Hematopoietic multipotent progenitor cell treated with erythropoietin and hydrocortisone succinate and interleukin-3 and kit ligand, for 17 days (in vitro differentiated cells): ENCODE measurements around the gene SMIM1.

Experiments
- DNase-seq: peaks from one replicate; pipeline ENCODE4 v3.0.0-alpha.2; 2015; ENCODE audit warnings: low spot score

SMIM1 gene, protein sequence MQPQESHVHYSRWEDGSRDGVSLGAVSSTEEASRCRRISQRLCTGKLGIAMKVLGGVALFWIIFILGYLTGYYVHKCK

GRCh38 chr1:3772715-3773571 lies at the start of gene SMIM1:
TSS of gene SMIM1 (plus strand) at chr1:3772749. CDS start at chr1:3775374, 2,625 bp downstream.
- DNase-seq = peak; percentile 51

DNA sequence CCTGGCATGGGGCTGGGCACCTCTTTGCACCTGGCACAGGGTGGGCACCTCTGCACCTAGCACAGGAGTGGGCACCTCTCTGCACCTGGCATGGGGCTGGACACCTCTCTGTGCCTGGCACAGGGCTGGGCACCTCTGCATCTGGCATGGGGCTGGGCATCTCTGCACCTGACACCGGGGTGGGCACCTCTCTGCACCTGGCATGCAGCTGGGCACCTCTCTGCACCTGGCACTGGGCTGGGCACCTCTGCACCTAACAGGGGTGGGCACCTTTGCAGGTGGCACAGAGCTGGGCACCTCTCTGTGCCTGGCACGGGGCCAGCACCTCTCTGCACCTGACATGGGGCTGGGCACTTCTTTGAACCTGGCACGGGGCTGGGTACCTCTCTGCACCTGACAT lies 49.7 kb upstream of the SMIM1 start:
- no peak for DNase-seq

DNA sequence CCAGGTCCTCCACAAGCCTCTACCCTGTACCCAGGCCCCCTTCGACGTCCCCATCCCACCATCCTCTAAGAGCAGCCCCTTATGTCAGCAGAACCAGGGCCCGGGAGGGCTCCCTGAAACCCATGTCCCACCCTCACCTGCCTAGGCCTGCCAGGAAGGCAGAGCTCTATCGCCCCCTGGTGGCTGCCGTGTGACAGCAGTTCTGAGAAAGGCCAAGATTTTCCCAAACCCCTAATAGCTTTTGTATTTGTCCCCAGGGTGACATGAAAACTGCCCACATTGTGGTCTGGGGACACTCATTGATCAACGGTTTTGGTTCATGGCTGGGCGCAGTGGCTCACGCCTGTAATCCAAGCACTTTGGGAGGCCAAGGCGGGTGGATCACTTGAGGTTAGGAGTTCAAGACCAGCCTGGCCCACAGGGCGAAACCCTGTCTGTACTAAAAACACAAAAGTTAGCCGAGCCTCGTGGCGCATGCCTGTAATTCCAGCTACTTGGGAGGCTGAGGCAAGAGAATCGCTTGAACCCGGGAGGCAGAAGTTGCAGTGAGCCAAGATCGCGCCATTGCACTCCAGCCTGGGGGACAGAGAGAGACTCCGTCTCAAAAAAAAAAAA lies 48.0 kb upstream of the SMIM1 start:
- peak; percentile 78 for DNase-seq

DNA sequence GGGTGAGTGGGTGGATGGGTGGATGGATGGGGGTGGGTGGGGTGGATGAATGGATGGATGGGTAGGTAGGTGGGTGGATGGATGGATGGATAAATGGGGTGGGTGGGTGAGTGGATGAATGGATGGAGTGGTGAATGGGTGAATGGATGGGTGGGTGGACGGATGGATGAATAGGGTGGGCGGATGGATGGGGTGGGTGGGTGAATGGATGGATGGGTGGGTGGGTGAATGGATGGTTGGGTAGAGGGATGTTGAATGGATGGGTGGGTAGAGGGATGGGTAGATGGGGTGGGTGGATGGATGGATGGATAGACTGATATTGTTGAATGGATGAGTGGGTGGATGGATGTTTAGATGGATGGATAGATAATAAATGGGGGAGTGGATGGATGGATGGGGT lies 47.2 kb upstream of the SMIM1 start:
- no peak for DNase-seq

DNA sequence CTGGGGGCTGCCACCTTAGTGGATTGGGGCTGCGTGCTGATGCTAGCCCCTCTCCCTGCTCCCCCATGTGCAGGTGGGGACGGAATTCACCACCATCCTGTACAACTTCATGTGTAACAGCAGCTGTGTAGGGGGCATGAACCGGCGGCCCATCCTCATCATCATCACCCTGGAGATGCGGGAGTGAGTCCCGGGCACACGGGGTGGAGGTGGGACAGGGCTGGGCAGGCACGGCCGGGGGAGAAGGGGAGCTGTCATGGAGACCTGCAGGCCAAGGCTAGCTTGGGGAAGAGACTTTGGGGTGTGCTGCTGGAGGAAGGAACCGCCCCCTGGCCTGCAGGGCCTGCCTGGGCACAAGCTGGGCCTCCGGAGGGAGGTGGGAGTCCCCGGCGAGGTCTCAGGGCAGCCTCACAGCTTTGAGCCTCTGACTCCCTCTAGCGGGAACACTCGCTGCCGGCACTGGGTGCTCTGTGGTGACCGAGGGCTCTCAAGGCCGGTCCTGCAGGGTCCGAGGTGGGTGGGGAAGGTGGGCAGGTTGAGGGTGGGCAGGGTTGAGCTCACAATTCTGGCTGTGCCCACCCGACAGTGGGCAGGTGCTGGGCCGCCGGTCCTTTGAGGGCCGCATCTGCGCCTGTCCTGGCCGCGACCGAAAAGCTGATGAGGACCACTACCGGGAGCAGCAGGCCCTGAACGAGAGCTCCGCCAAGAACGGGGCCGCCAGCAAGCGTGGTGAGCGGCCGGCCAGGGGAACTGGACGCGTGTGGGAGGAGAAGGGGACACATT lies 45.3 kb upstream of the SMIM1 start:
- DNase-seq = no peak

DNA sequence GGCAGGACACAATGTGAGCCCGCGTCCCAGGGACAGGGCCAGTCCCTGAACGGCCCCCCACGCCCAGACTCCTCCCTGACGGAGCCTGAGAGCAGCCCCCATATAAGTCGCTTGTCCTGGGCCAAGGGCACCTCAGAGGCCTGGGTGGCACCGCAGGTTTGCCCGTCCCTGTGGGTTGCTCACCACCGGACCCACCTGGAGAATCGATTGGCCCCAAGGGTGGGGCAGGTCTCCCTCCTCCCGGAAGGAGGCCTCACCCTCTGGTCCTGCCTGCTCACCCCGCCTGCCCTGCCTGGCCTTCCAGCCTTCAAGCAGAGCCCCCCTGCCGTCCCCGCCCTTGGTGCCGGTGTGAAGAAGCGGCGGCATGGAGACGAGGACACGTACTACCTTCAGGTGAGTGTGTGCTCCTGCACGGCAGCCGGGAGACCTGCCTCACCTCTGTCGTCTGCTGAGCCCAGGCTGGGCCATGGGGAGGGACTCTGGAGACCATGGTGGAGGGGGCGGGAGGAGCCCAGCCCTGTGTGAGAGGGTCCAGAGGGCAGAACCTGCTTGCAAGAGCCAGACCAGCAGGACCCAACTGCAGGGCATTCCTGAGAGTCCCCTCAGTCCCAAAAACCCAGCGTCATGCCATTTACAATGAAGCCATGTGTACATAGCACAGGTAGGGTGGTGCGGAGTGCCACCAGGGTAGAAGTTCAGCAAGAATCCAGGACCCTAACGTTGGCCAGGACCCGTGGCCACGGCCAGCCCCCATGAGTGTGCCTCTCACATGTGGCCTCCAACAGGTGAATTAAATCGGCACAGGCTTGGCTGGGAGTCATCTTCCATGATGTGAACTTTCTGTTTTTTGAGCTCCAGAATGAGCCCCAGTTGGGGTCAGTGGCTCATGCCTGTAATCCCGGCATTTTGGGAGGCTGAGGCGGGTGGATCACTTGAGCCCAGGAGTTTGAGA lies 44.4 kb upstream of the SMIM1 start:
- DNase-seq = no peak

DNA sequence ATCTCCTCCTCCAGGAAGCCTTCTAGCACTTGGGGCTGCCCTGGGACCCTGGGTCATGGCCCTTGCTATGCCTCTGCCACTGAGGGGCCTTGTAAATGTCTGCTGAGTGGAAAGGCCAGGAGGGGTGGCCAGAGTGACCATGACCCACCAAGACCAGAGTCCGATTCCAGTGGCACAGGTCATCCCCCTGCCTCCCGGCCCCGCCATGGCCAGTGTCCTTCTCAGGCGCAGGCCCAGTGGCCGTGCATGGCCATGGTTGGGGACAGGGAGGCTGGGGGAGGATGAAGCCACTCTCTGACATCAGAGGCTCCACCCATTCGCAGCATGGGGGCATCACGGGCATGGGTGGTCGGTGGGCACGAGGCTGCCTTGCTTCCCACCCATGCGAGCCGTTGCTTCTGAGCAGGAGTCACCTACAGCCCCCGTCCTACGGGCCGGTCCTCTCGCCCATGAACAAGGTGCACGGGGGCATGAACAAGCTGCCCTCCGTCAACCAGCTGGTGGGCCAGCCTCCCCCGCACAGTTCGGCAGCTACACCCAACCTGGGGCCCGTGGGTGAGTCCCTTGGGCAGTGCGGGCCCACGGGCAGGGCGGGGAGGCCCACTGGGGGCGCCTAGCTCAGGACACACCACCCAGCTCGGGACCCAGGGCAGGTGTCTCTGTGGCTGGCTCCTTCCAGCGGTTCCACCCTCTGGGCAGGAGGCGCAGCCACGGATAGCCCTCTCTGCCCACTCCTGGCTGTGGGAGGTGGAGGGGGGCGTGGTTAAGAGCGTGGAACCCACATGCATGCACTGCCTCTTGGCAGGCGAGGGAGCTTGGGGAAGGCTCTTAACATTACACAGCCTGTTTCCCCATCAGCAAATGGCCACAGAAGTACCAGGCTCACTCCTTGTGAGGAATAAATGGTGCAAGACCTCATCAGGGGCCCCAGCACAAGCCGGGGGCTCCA lies 42.7 kb upstream of the SMIM1 start:
- no peak for DNase-seq

GRCh38 chr1:3730543-3731247 lies 41.9 kb upstream of the SMIM1 start:
- DNase-seq = no peak

DNA sequence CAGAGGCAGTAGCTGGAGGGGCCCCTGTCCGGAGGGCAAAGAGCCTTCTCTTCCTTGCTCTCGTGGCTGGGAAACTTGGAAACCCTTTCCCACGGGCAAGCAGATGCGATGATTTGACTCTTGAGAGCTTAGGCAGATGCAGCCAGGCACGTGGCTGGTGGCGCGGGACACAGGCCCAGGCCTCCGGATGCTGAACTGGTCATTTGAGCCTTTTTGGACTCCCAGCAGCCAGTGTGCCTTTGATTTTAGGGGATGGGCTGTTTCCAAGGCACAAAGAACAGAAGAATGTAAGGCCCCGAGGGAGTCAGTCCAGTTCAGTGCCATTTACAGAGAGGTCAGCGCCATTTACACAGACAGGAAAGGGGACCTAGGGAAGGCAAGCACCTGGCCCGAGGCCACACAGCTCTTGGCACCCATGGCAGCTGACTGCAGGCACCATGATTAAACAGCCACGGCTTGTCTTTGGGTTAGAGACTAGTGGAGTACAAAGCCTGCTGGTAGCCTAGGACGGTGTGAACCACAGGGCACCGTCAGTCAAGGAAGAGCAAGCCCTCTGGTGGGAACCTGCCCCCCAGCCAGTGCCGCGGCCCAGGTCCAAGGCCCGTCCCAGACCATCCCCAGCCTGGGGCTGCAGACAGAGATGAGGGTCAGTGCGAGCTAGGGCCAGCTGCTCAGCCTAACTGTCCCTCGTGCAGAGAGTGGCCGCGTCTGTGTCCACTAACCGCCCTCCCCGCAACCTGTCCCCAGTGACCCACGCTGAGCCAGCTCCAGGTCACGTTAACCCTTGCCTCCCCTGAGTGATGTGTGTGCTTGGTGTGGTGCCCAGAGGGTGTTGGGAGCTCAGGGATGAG lies 40.7 kb upstream of the SMIM1 start:
- no peak for DNase-seq

DNA sequence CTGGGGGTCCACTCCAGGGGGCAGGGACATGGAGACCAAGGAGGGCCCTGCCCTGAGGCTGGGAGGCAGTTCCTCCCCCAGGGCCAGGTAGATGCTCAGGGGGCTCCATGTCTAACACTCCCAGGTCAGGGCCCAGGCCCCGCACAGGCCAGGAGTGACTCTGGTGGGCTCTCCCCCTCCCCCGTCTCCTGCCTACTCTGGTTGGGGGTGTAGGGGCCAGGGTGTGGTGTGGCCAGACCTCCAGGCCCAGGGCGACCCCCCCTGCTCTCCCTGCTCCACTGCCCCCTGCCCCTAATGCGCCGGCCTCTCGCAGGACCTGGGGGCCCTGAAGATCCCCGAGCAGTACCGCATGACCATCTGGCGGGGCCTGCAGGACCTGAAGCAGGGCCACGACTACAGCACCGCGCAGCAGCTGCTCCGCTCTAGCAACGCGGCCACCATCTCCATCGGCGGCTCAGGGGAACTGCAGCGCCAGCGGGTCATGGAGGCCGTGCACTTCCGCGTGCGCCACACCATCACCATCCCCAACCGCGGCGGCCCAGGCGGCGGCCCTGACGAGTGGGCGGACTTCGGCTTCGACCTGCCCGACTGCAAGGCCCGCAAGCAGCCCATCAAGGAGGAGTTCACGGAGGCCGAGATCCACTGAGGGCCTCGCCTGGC lies 40.0 kb upstream of the SMIM1 start:
- DNase-seq = no peak

GRCh38 chr1:3733094-3733882 lies 39.3 kb upstream of the SMIM1 start:
- no peak for DNase-seq

DNA sequence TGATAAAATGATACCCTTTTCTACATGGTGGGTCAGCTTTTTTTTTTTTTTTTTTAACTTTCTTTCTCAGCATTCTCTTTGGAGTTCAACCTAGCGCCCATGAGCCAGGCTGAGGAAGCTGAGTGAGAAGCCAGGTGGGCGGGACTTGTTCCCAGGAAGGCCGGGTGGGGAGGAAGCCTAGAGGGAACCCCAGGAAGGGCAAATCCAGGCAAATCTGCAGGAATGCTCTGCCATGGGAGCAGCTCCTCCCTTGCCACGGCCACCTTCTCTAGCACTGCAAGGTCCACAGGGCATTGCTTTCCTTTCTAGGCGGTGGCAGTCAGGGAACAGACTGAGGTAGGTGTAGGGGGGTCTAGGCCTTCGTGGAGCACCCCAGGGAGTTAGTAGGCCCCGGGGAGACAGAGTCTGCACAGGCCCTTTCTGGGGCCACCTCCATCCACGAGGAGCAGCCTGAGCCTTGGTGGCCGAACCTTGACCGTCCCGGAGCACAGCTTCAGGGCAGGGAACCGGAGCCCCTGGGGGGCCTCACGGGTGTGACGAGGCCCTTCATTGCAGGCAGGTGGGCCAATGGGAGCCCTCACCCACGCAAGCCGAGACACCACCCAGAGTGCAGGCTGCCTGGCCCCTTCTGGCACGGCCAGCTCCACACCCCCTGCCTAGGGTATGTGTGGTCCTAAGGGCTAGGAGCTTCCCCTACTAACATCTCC lies 38.5 kb upstream of the SMIM1 start:
- DNase-seq = no peak

DNA sequence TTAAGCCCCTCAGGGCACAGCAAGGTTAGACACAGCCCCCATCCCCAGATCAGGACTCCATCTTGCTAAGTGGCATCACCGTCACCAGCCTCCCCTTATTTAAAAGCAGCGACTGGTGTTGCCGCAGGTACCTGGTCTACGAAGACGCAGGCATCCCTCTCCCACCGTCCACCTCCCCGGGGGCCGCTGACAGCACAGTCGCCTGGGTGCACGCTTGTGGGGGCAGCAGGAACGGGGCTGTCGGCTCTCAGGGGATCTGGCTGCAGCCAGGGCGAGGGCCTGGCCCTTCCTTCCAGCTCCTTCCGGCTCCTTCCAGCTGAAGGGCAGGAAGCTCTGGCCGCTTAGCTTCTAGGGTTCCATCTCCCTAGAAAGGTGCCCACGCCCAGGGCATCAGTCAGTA lies 37.9 kb upstream of the SMIM1 start:
- no peak for DNase-seq

DNA sequence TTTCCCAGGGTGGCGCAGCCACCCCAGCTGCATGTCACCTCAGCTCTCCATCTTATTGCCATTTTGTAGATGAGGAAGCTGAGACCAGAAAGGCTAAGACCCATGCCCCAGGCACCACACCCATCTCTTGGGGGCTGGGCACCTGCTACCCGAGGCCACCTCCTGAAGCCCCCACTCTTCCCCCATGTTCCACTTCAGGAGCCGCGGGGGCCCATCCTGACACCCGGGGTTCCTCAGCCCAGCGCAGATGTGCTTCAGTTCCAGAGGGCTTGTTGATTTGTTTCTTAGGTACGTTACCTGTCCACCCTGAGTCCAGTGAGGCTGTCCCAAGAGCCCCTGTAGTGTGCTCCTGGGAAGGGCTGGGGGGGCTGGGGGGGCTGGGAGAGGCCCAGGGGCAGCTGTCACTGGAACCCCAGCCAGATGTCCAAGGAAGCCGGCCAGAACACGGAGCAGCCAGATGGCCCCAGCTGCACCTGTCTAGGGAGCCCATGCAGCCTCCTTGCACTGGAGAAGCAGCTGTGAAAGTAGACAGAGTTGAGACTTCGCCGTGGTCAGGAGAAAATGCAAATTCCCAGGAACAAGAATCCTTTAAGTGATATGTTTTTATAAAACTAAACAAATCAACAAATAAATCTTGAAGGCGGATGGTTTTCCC lies 37.4 kb upstream of the SMIM1 start:
- no peak for DNase-seq

GRCh38 chr1:3735688-3736087 lies 36.9 kb upstream of the SMIM1 start:
- DNase-seq = no peak

DNA sequence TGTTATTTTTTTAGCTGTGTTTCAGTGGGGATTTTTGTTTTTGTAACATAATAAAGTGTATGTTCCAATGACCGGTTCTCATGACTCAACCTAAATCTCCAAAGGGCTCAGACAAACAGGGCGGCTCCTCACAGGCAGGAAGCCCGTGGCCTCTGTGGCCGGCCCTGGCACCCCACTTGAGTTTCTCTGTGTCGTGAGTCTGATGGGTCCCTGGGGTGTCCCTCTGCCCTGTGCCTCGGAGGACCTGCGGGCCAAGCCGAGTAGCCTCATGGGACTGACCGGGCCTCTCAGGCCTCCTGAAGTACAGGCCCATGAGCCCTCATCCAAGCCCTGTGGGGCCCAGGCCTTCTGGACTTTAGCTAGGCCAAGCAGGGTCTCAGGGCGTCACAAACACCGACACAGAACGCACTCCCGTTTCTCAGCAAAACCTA lies 36.4 kb upstream of the SMIM1 start:
- no peak for DNase-seq
